Measurements from ENCODE around the gene PODNL1.
"Not testable (repeated sequence)": the region's sequence is repeated elsewhere in the genome, so short reads cannot be mapped to it uniquely, and the experiment has no call there.

PODNL1 gene

GRCh38 chr19:13968999-13969398 is 30.8 kb upstream of the PODNL1 start:
- in situ Hi-C loops (cut with HindIII; ENCODE audit: low pct_unique_long_range_greater_than_20kb, low sequenced_read_pairs), result no loop called here
- TF ChIP-seq JUND (IDR thresholded peaks at IDR 0.05; ENCODE audit: low read depth), result no peak
- DNase-seq (ENCODE audit: low read depth in 1 of 2, low spot score in 1 of 2), result no peak

GRCh38 chr19:13968383-13968935 is 30.2 kb upstream of the PODNL1 start:
- in situ Hi-C loops (cut with HindIII; ENCODE audit: low pct_unique_long_range_greater_than_20kb, low sequenced_read_pairs), result no loop called here
- DNase-seq (ENCODE audit: low read depth in 1 of 2, low spot score in 1 of 2), result no peak
- TF ChIP-seq JUND (IDR thresholded peaks at IDR 0.05; ENCODE audit: low read depth), result no peak

DNA sequence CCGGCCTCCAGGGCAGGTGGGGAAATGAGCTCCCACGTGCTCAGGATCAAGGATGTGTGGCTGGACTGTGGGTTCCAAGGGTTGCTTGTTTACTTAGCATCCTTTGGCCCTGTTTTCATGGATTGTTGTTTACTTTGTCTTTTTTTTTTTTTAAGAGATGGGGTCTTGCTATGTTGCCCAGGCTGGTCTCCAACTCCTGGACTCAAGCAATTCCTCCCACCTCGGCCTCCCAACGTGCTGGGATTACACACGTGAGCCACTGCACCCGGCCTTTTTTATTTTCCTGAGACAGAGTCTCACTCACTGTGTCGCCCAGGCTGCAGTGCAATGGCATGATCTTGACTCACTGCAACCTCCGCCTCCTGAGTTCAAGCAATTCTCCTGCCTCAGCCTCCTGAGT is 29.0 kb upstream of the PODNL1 start:
- in situ Hi-C loops (cut with HindIII; ENCODE audit: low pct_unique_long_range_greater_than_20kb, low sequenced_read_pairs); DNase-seq (ENCODE audit: low read depth in 1 of 2, low spot score in 1 of 2): not testable (repeated sequence)

DNA sequence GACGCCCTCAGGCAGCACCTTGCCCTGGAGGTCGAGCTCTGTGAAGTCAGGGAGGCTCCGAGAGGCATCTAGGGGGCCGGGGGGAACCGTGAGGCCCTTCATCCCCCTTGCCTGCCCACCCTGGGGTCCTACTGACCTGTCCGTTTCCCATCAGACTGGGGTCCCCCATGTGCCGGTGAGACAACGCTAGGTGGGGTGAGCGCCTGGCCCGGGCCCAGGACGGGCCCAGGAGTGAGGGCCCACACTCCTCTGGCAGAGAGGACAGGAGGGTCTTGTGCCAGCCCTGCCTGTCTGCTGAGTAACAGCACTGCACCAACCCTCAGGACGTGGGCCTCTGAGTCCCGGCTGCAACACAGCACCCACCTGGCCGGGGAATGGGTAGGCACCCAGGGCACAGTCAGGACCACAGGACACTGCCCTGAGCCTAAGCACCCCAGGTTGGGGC is 28.5 kb upstream of the PODNL1 start:
- TF ChIP-seq JUND (IDR thresholded peaks at IDR 0.05; ENCODE audit: low read depth), result no peak
- no peak for DNase-seq (ENCODE audit: low read depth in 1 of 2, low spot score in 1 of 2)
- in situ Hi-C loops (cut with HindIII; ENCODE audit: low pct_unique_long_range_greater_than_20kb, low sequenced_read_pairs), result no loop called here

DNA sequence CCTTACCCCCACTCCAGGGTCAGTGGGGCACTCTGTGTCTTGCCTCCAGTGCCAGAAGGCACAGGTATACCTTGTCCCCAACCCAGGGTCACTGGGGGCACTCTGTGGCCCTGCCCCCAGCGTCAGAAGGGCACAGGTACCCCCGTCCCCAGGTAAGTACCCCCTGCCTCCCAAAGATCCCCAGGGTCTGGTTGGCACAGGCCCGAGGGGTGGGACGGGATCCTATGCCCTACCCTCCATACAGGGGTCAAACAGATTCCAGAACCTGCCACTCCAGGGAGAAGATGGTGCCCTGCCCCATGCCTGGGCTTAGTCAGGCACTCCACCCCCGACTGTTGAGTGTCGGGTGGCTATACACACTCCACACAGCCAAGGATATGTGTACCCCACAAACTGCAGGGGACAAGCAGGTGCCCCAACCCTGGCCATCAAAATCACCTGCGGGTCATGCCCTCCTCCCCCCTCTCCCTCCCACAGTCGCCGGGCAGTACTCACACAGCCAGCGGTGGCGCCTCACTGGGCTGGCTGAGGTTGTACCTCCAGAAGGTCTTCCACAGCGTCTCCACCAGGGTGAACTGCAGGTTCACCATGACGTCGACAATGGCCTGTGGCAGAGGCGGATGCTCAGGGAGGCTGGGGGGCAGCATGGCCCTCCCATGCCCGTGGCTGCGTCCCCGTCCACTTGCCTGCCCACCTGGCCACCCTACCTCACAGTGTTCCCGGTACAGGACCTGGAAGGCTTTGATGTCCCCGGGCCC is 27.9 kb upstream of the PODNL1 start:
- no peak for TF ChIP-seq JUND (IDR thresholded peaks at IDR 0.05; ENCODE audit: low read depth)
- no peak for DNase-seq (ENCODE audit: low read depth in 1 of 2, low spot score in 1 of 2)
- in situ Hi-C loops (cut with HindIII; ENCODE audit: low pct_unique_long_range_greater_than_20kb, low sequenced_read_pairs), result no loop called here

DNA sequence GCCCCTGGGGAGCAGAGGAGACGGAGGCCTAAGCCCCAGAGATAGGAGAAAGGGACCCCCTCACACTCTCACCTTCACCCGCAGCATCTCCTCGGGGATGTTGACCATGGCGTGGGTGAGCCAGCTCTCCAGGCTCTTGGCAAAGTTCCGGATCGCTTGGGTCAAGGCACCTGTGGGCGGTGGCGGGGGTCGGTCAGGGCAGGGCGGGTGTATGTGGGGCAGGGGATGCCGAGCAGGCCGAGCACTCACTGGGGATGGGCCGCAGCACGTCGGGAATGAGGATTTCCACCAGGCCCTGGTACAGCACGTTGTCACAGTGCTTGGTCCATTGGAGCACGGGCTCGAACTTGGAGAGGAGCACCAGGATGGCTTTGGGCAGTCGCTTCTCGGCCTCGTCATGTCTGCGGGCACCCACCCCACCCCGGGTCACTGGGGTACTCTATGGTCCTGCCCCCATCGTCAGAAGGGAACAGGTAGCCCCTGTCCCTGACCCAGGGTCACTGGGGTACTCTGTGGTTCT is 27.2 kb upstream of the PODNL1 start:
- in situ Hi-C loops (cut with HindIII; ENCODE audit: low pct_unique_long_range_greater_than_20kb, low sequenced_read_pairs), result no loop called here

GRCh38 chr19:13964776-13965175 is 26.6 kb upstream of the PODNL1 start:
- DNase-seq (ENCODE audit: low read depth in 1 of 2, low spot score in 1 of 2), result no peak
- in situ Hi-C loops (cut with HindIII; ENCODE audit: low pct_unique_long_range_greater_than_20kb, low sequenced_read_pairs), result no loop called here
- TF ChIP-seq JUND (IDR thresholded peaks at IDR 0.05; ENCODE audit: low read depth), result no peak

More for the DNA sequence above, 27.2 kb upstream of the PODNL1 start:
- no peak for DNase-seq (ENCODE audit: low read depth in 1 of 2, low spot score in 1 of 2)
- TF ChIP-seq JUND (IDR thresholded peaks at IDR 0.05; ENCODE audit: low read depth), result no peak

- in situ Hi-C loops (cut with HindIII; ENCODE audit: low pct_unique_long_range_greater_than_20kb, low sequenced_read_pairs), result no loop called here
- no peak for TF ChIP-seq JUND (IDR thresholded peaks at IDR 0.05; ENCODE audit: low read depth)
- no peak for DNase-seq (ENCODE audit: low read depth in 1 of 2, low spot score in 1 of 2)
Observed at GRCh38 chr19:13963603-13964105, 25.4 kb upstream of the PODNL1 start.

DNA sequence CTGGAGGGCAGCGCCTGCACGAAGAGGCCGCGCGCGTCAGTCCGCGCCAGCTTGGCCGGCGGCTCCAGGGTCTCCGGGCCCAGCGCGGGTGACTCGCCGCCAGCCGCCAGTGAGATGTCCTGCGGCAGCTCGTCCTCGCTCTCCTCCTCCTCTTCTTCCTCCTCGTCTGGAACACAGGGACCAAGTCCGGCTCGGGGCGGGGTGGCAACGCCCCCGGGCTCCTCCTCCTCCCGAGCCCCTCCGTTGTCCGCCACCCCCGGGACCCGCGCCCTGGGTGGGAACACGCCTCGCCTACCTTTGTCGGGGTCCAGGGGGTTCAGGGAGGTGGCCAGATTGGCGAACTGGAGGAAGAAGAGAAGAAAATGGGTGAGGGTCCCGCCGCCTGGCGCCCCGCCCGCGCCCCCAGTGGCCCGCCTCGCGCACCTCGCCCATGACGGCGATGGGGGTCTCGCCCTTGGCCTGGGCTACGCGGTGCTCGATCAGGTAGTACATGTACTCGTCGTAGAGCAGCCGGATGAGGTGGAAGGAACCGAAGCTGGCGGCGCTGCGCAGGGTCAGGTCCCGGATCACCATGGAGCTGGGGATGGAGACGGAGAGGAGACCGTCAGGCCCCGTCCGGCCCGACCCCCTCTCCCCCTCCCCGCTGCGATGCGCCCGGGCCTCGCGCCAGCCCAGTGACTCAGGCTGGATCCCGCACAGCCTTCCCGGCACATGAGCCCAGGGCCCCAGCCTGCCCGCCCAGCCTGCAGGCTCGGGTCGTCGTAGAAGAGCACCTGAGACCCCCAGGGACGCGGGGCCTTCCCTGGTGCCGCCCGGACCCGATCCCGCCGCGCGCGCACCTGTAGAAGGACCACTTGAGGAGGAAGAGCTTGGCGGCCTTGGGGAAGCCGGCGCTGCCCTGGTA is 24.7 kb upstream of the PODNL1 start:
- in situ Hi-C loops (cut with HindIII; ENCODE audit: low pct_unique_long_range_greater_than_20kb, low sequenced_read_pairs), result no loop called here
- DNase-seq (ENCODE audit: low read depth in 1 of 2, low spot score in 1 of 2), result no peak
- no peak for TF ChIP-seq JUND (IDR thresholded peaks at IDR 0.05; ENCODE audit: low read depth)

DNA sequence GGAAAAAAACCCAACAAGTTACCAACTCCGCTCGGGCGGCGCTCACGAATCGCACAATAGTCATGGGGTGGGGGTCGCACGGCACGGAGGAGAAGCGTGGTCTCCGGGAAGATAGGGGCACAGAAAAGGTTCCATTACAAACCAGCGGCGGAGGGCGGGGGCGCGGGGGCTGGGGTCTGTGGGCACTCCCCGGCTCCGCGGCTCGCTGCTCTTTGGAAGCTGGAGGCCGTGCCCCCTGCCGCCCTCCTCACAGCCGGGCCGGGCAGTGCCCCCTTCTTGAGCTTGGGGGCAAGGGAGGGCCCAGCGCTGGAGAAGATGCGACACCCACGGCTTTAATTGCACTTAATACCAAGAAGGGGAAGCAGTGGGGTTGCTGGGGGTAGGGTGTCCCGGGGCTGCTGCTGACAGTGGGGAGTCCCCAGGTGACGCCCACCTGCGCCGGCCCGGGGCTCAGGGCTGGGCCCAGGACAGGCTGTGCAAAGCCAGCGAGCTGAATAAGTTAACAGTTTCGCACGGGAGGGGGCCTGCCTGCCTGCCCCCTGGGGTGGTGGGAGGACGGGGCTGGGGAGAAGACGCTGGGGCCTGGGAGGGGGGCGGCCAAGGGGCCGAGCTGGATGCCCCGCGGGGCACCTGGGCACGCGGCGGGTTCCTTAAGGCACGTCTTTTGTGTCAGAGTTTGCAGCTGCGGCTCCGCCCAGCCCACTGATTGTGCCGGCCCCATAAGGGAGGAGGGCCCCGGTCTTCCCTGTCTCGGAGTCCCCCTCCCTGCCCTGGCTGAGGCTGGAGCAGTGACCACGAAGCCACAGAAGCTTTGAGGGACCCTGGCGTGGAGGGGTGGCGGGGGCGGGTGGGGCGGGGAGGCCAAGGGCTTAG is 23.8 kb upstream of the PODNL1 start:
- in situ Hi-C loops (cut with HindIII; ENCODE audit: low pct_unique_long_range_greater_than_20kb, low sequenced_read_pairs), result no loop called here
- DNase-seq (ENCODE audit: low read depth in 1 of 2, low spot score in 1 of 2), result no peak
- no peak for TF ChIP-seq JUND (IDR thresholded peaks at IDR 0.05; ENCODE audit: low read depth)

- no peak for DNase-seq (ENCODE audit: low read depth in 1 of 2, low spot score in 1 of 2)
- no peak for TF ChIP-seq JUND (IDR thresholded peaks at IDR 0.05; ENCODE audit: low read depth)
- in situ Hi-C loops (cut with HindIII; ENCODE audit: low pct_unique_long_range_greater_than_20kb, low sequenced_read_pairs), result no loop called here
Observed at GRCh38 chr19:13960863-13961784, 22.9 kb upstream of the PODNL1 start.
